K562 (cell line): ENCODE results near the gene USP15. TPM values are rescaled to one million over a fixed set of nuclear protein-coding genes. Genes with fewer than 3 reads are reported as not detected.

ENCODE experiments used
- E2F5 ChIP-seq: sonication (generic); formaldehyde crosslinking; IDR thresholded peaks from 2 replicates; pipeline ENCODE4 v1.8.0; 2022; ENCODE audit warnings: mild to moderate bottlenecking, missing genetic modification reagents
- ETV1 ChIP-seq: fragments of 450-650 bp; conservative IDR thresholded peaks from 2 replicates; pipeline ENCODE4 v1.6.1; 2016; ENCODE audit warnings: missing genetic modification characterization, control low read depth, low read depth, missing compliant biosample characterization
- FOXP4 ChIP-seq: sonication (generic); formaldehyde crosslinking; IDR thresholded peaks from 2 replicates; pipeline ENCODE4 v1.8.0; 2022; ENCODE audit warnings: mild to moderate bottlenecking, missing genetic modification reagents, borderline replicate concordance
- HMGXB4 ChIP-seq: sonication (generic); formaldehyde crosslinking; IDR thresholded peaks from 2 replicates; pipeline ENCODE4 v1.8.1; 2023; ENCODE audit warnings: mild to moderate bottlenecking, missing genetic modification reagents
- JUND ChIP-seq, 2 experiments: IDR thresholded peaks; 2 replicates in 1 of 2; 3 replicates in 1 of 2; pipeline ENCODE4 v1.6.1; 2011; ENCODE audit warnings: borderline replicate concordance in 2 of 2, low read depth in 2 of 2, low read length in 2 of 2, improper control_type of control experiment in 1 of 2, missing biosample characterization in 1 of 2, missing genetic modification characterization in 1 of 2, missing genetic modification reagents in 1 of 2
- MCM5 ChIP-seq: fragments of 450-650 bp; IDR thresholded peaks from 2 replicates; pipeline ENCODE4 v1.6.1; 2016; ENCODE audit warnings: low read depth
- MXD1 ChIP-seq: fragments of 250-450 bp; sonication (Bioruptor Pico); IDR thresholded peaks from 2 replicates; pipeline ENCODE4 v1.8.0; 2021; ENCODE audit warnings: borderline replicate concordance, mild to moderate bottlenecking, moderate library complexity; ENCODE audit not compliant: poor library complexity, severe bottlenecking
- RBM22 ChIP-seq: fragments of 200-400 bp; formaldehyde crosslinking; IDR thresholded peaks from 2 replicates; pipeline ENCODE4 v1.6.1; 2018; ENCODE audit warnings: low read length, low read depth; ENCODE audit not compliant: poor library complexity, severe bottlenecking
- SMARCC2 ChIP-seq: fragments of 450-650 bp; IDR thresholded peaks from 2 replicates; pipeline ENCODE4 v1.6.1; 2017; ENCODE audit warnings: antibody characterized with exemption, moderate library complexity, mild to moderate bottlenecking, low read depth
- TEAD1 ChIP-seq, 2 experiments: fragments of 450-650 bp in 1 of 2; sonication (generic) in 1 of 2; formaldehyde crosslinking; IDR thresholded peaks; 2 replicates each; pipeline versions ENCODE4 v1.4.0 to v1.8.0; 2020 to 2022; ENCODE audit warnings: mild to moderate bottlenecking in 2 of 2, missing genetic modification reagents in 1 of 2
- XRCC4 ChIP-seq: IDR thresholded peaks from one replicate; pipeline ENCODE4 v1.6.1; 2011; ENCODE audit not compliant: insufficient read depth, insufficient read length; ENCODE audit errors: extremely low read depth
- ZNF324 ChIP-seq: fragments of 250-450 bp; sonication (Bioruptor Pico); IDR thresholded peaks from 2 replicates; pipeline ENCODE4 v1.4.0; 2020; ENCODE audit warnings: mild to moderate bottlenecking
- polyA plus RNA-seq, 8 experiments: library from polyadenylated mRNA; depleted of rRNA in 4 of 8; stranded (reverse) in 5 of 8; unstranded in 3 of 8; fragments of >200 nt; fragmentation: Nextera tagmentation in 2 of 8; fragmentation: Illumina TruSeq in 1 of 8; extraction: Ambion mirVana in 2 of 8; extraction: Trizol in 1 of 8; gene quantifications; 2 replicates each; pipeline versions ENCODE4 v1.2.1 to v1.2.3, GENCODE V29; 2011 to 2014; ENCODE audit warnings: inconsistent platforms in 1 of 8, missing spikeins in 1 of 8
- total RNA-seq, 7 experiments: library from RNA; depleted of rRNA in 6 of 7; stranded (reverse); fragments of >200 nt in 6 of 7; fragmentation: Illumina TruSeq in 2 of 7; extraction: Trizol in 2 of 7; gene quantifications; 2 replicates each; pipeline versions ENCODE4 v1.2.1 to v1.2.3, GENCODE V29; 2011 to 2021; ENCODE audit warnings: low replicate concordance in 1 of 7
- TF ChIP-seq, protein P1 (sequence below): fragments of 450-650 bp; IDR thresholded peaks from 2 replicates; pipeline ENCODE4 v1.7.1; 2018; ENCODE audit warnings: mild to moderate bottlenecking, low read depth; ENCODE audit not compliant: partially characterized antibody

Gene USP15
- total and polyA plus RNA-seq, 9 of the 15 experiments (the other 6 are each of a cell fraction or from before 2014, with no cell fraction given), result 140 to 272 (median 182) TPM

DNA sequence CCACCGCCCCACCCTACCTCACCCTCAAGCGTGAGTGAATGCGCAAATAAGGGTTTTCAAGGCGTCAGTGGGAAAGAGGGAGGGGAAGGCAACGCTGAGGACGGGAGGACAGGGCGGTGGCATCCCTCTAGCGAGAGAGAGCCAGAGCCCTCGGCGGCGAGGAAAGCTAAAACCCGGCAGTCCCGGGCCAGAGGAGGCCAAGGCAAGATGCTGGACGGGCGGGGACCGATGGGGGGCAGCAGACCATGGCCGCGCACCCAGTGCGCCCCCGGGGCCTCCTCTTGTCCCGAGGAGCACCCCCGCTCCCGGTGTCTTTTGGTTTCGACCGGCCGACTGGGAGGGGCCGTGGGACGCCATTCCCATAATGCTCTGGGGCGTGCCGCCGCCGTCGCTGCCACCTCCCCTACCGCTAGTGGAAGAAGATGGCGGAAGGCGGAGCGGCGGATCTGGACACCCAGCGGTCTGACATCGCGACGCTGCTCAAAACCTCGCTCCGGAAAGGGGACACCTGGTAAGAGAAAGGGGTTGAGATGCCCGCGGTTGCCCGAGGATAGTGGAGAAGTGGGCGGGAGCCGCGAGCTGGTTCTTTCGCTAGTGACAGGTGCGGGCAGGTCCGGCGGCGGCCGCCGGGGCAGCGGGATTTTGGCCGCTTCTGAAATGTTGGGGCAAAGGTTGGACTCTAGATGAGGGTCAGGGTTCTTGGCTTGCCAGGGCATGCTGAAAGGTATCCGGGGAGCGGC, at the start of gene USP15 (continued):
- TF ChIP-seq E2F5, result 0 out of 2 replicates have a peak, but pooled peaks have one; percentile 14
- TF ChIP-seq, protein P1, sequence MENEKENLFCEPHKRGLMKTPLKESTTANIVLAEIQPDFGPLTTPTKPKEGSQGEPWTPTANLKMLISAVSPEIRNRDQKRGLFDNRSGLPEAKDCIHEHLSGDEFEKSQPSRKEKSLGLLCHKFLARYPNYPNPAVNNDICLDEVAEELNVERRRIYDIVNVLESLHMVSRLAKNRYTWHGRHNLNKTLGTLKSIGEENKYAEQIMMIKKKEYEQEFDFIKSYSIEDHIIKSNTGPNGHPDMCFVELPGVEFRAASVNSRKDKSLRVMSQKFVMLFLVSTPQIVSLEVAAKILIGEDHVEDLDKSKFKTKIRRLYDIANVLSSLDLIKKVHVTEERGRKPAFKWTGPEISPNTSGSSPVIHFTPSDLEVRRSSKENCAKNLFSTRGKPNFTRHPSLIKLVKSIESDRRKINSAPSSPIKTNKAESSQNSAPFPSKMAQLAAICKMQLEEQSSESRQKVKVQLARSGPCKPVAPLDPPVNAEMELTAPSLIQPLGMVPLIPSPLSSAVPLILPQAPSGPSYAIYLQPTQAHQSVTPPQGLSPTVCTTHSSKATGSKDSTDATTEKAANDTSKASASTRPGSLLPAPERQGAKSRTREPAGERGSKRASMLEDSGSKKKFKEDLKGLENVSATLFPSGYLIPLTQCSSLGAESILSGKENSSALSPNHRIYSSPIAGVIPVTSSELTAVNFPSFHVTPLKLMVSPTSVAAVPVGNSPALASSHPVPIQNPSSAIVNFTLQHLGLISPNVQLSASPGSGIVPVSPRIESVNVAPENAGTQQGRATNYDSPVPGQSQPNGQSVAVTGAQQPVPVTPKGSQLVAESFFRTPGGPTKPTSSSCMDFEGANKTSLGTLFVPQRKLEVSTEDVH, result peak; percentile 61
- peak; percentile 92 for TF ChIP-seq RBM22
- TF ChIP-seq ETV1 (tag), result peak; percentile 23; the same call in 1 of the 2 replicates
- TF ChIP-seq HMGXB4 (CRISPR knock-in tag), result peak; percentile 73
- TF ChIP-seq TEAD1 (CRISPR knock-in tag; IDR thresholded peaks at IDR 0.05), result peak; percentile 58 to 79; a peak in 1 of 4 replicates
- no peak for TF ChIP-seq MCM5
- TF ChIP-seq FOXP4 (CRISPR knock-in tag), result 0 out of 2 replicates have a peak, but pooled peaks have one; percentile 65
- no peak for TF ChIP-seq SMARCC2
- no peak for TF ChIP-seq XRCC4
- peak; percentile 94 for TF ChIP-seq JUND (IDR thresholded peaks at IDR 0.05; ENCODE audit: borderline replicate concordance, low read depth, low read length)
- TF ChIP-seq JUND (tag; IDR thresholded peaks at IDR 0.05; ENCODE audit: borderline replicate concordance, low read depth, low read length), result no peak; the same call in 2 of the 3 replicates
- no peak for TF ChIP-seq ZNF324 (CRISPR knock-in tag)
- no peak for TF ChIP-seq MXD1 (CRISPR knock-in tag)
